Measurements from ENCODE around the gene TNFRSF18. TPM values are rescaled to one million over a fixed set of nuclear protein-coding genes. Genes with fewer than 3 reads are reported as not detected.

Gene TNFRSF18
- polyA plus RNA-seq, 2 of the 4 experiments (the other 2 are of a cell fraction) = not detected

- no peaks in the 10 kb centered on the region for H3K9me3 ChIP-seq
- WGBS (ENCODE audit: missing lambda C conversion rate) = 91% methylated on average over 18 of the region's 23 CpGs
- ChIA-PET POLR2A (interaction anchor here (0.8 kb wide), 1 partner anchor 9 kb away, joined by 5 read pairs; no protein-coding TSS in a partner anchor), CTCF (no interaction called here)
- TF ChIP-seq HOXB5 (CRISPR knock-in tag; IDR thresholded peaks at IDR 0.05) = no peak
- no peak for TF ChIP-seq CEBPB (IDR thresholded peaks at IDR 0.05)
- TF ChIP-seq CBX8 (IDR thresholded peaks at IDR 0.05) = no peak
- no peak for TF ChIP-seq ZNF302 (CRISPR knock-in tag; IDR thresholded peaks at IDR 0.05)
- no peak for TF ChIP-seq POLR2AphosphoS2 (conservative IDR thresholded peaks at IDR 0.05; ENCODE audit: low read length)
- no peak for TF ChIP-seq CBX2 (IDR thresholded peaks at IDR 0.05; ENCODE audit: borderline replicate concordance, low read depth)
- TF ChIP-seq HEYL (CRISPR knock-in tag; IDR thresholded peaks at IDR 0.05) = no peak
- TF ChIP-seq ATOH8 (CRISPR knock-in tag; IDR thresholded peaks at IDR 0.05; ENCODE audit: low read depth) = no peak
- no peak for TF ChIP-seq PBX3 (IDR thresholded peaks at IDR 0.05)
- TF ChIP-seq MAZ (IDR thresholded peaks at IDR 0.05; ENCODE audit: borderline replicate concordance, low read depth, low read length) = no peak
- no peak for TF ChIP-seq RCOR1 (IDR thresholded peaks at IDR 0.05; ENCODE audit: low read depth, low read length)
- TF ChIP-seq JUN (IDR thresholded peaks at IDR 0.05) = no peak
- no peak for TF ChIP-seq USF2 (IDR thresholded peaks at IDR 0.05)
- no peak for TF ChIP-seq FOSL2 (IDR thresholded peaks at IDR 0.05)
- no peak for TF ChIP-seq FOSL2 (CRISPR knock-in tag; IDR thresholded peaks at IDR 0.05)
- TF ChIP-seq NPAS2 (CRISPR knock-in tag; IDR thresholded peaks at IDR 0.05; ENCODE audit: borderline replicate concordance) = no peak
- TF ChIP-seq BCL3 (IDR thresholded peaks at IDR 0.05) = no peak
- TF ChIP-seq JUNB (IDR thresholded peaks at IDR 0.05) = no peak
- ATAC-seq = no peak
- H3K4me3 ChIP-seq = no peak overlapping the region
- no peak for DNase-seq (ENCODE audit: low read depth in 1 of 2, low spot score in 1 of 2)
- peak overlapping the region; percentile 54; the same call in 1 of the 3 replicates for H3K4me2 ChIP-seq
- peaks cover 14% of the 10 kb centered on the region; the same call in 2 of the 3 replicates for H3K4me1 ChIP-seq
- peak overlapping the region in 1 of 2 experiments; percentile 89; a peak in 2 of 6 replicates for H3K27ac ChIP-seq
- FAIRE-seq = no peak
These were observed 40.4 kb downstream of the TNFRSF18 start for GRCh38 chr1:1165900-1166421.

- peak in 1 of 2 experiments; percentile 5; a peak in 1 of 6 replicates for ATAC-seq
These were observed 40.9 kb downstream of the TNFRSF18 start for GRCh38 chr1:1165485-1165884.

More at GRCh38 chr1:1165485-1165884, 40.9 kb downstream of the TNFRSF18 start:
- H3K4me3 ChIP-seq = no peak overlapping the region; the same call in 2 of the 3 replicates
- H3K4me2 ChIP-seq = peak overlapping the region; percentile 54
- 81% methylated on average over 5 of the region's 12 CpGs for WGBS (ENCODE audit: missing lambda C conversion rate)
- no peak for FAIRE-seq
- POLR2A ChIA-PET = interaction anchor here (0.8 kb wide), 1 partner anchor 8 kb away, joined by 5 read pairs; no protein-coding TSS in a partner anchor
- CTCF ChIA-PET = interaction anchor here (2.1 kb wide), 1 partner anchor 43 kb away, joined by 9 read pairs; no protein-coding TSS in a partner anchor
- TF ChIP-seq CBX2 (IDR thresholded peaks at IDR 0.05; ENCODE audit: borderline replicate concordance, low read depth) (no peak), MAFK (IDR thresholded peaks at IDR 0.05; ENCODE audit: partially characterized antibody) (no peak), HMGXB4 (CRISPR knock-in tag; IDR thresholded peaks at IDR 0.05; ENCODE audit: borderline replicate concordance) (no peak), ZNF302 (CRISPR knock-in tag; IDR thresholded peaks at IDR 0.05) (no peak), RARB (CRISPR knock-in tag; IDR thresholded peaks at IDR 0.05) (no peak), FOXS1 (CRISPR knock-in tag; IDR thresholded peaks at IDR 0.05) (no peak), CHD4 (IDR thresholded peaks at IDR 0.05; ENCODE audit: borderline replicate concordance) (no peak), SMC3 (IDR thresholded peaks at IDR 0.05) (no peak), CEBPB (IDR thresholded peaks at IDR 0.05) (no peak), HOXB5 (CRISPR knock-in tag; IDR thresholded peaks at IDR 0.05) (no peak), GATA3 (IDR thresholded peaks at IDR 0.05; ENCODE audit: borderline replicate concordance) (no peak), NFE2L2 (conservative IDR thresholded peaks at IDR 0.05; ENCODE audit: low read length) (no peak)
- H3K9me3 ChIP-seq = no peaks in the 10 kb centered on the region
- no peak for DNase-seq (ENCODE audit: low read depth in 1 of 2, low spot score in 1 of 2)
- H3K4me1 ChIP-seq = peaks cover 14% of the 10 kb centered on the region; the same call in 2 of the 3 replicates
- peak overlapping the region; percentile 57 to 89; a peak in 5 of 6 replicates for H3K27ac ChIP-seq
